HepG2 (cell line): Measurements from ENCODE around the gene C1QBP. TPM values are rescaled to one million over a fixed set of nuclear protein-coding genes. Genes with fewer than 3 reads are reported as not detected.

Experiments used
- GRHL1 ChIP-seq: sonication (generic); formaldehyde crosslinking; conservative IDR thresholded peaks from 2 replicates; pipeline ENCODE4 v1.8.0; 2022; ENCODE audit warnings: missing genetic modification reagents
- ISX ChIP-seq: sonication (generic); formaldehyde crosslinking; conservative IDR thresholded peaks from 2 replicates; pipeline ENCODE4 v1.5.0; 2020; ENCODE audit warnings: missing genetic modification reagents
- JUN ChIP-seq: sonication (generic); formaldehyde crosslinking; IDR thresholded peaks from 2 replicates; pipeline ENCODE4 v1.4.0; 2020; ENCODE audit warnings: mild to moderate bottlenecking, missing genetic modification reagents
- MBD4 ChIP-seq: IDR thresholded peaks from 2 replicates; pipeline ENCODE4 v1.6.1; 2012; ENCODE audit warnings: low read length, inconsistent platforms, borderline replicate concordance
- PITX1 ChIP-seq: sonication (generic); formaldehyde crosslinking; IDR thresholded peaks from 2 replicates; pipeline ENCODE4 v1.5.1; 2020; ENCODE audit warnings: mild to moderate bottlenecking, missing genetic modification reagents
- STAT6 ChIP-seq: sonication (generic); formaldehyde crosslinking; IDR thresholded peaks from 2 replicates; pipeline ENCODE4 v1.4.0; 2020; ENCODE audit warnings: missing genetic modification reagents, mild to moderate bottlenecking, borderline replicate concordance
- ZNF629 ChIP-seq: sonication (generic); formaldehyde crosslinking; conservative IDR thresholded peaks from 2 replicates; pipeline ENCODE4 v1.5.0; 2020; ENCODE audit warnings: missing genetic modification reagents
- ZNF652 ChIP-seq: IDR thresholded peaks from 2 replicates; pipeline ENCODE4 v1.6.1; 2016; ENCODE audit warnings: low read depth, borderline replicate concordance
- polyA plus RNA-seq, 8 experiments: library from polyadenylated mRNA; depleted of rRNA in 3 of 8; stranded (reverse) in 7 of 8; unstranded in 1 of 8; fragments of >200 nt; fragmentation: Illumina TruSeq in 4 of 8; extraction: Trizol in 4 of 8; gene quantifications; 2 replicates each; pipeline versions ENCODE4 v1.2.1 to v1.2.3, GENCODE V29; 2011 to 2016; ENCODE audit warnings: low read depth in 4 of 8, missing spikeins in 1 of 8, mixed read lengths in 1 of 8; ENCODE audit not compliant: insufficient read depth in 1 of 8
- total RNA-seq, 5 experiments: library from RNA; depleted of rRNA; stranded (reverse); fragments of >200 nt; fragmentation: Illumina TruSeq; extraction: Trizol; gene quantifications; 2 replicates each; pipeline ENCODE4 v1.2.3, GENCODE V29; 2016; ENCODE audit warnings: low read depth in 1 of 5
- TF ChIP-seq, protein P1 (sequence below): sonication (generic); formaldehyde crosslinking; IDR thresholded peaks from 2 replicates; pipeline ENCODE4 v1.4.0; 2020; ENCODE audit warnings: mild to moderate bottlenecking, missing genetic modification reagents
- TF ChIP-seq, protein P2 (sequence below): sonication (generic); formaldehyde crosslinking; IDR thresholded peaks from 2 replicates; pipeline ENCODE4 v1.4.0; 2020; ENCODE audit warnings: missing genetic modification reagents
- TF ChIP-seq, protein P3 (sequence below): sonication (generic); formaldehyde crosslinking; IDR thresholded peaks from 2 replicates; pipeline ENCODE4 v1.4.0; 2020; ENCODE audit warnings: missing genetic modification reagents

Gene C1QBP
- total and polyA plus RNA-seq, 2 of the 13 experiments (the other 11 are each of a cell fraction or from before 2014, with no cell fraction given), result 219 to 680 TPM

DNA sequence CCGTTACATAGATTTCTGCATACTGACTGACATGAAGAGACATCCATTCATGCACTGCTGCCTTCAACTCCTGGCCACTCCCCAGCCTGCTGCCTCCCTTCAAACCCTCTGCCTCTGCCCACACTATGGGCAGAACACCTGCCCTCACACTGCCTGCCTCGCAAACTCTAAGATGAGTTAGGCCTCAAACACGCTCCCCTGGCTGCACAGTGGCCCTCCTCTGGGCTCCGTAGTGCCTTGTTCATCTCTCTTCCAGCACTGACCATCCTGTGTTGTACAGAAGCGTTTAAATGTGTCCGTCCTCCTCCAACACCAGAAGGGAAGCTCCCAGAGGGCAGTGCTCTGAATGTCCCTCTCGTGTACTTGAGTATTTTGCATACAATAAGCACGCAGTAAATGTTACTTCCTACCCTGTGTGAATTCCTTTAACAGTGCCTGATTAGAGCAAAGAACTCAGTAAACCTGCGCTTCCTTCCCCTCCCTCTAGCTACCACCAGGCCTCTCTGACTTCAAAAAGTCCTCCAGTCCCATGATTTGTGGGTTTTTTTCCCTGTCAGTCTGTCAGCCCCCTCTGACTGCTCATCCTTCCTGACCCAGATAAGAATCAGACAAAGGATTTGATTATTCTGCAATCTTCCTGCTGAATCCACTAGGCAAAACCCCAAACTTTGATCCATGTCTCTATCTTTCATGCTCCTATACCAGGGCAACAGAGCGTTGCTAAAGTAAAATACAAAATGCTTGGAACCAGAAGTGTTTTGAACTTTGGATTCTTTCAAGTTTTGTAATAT lies 26.0 kb upstream of the C1QBP start (continued):
- no peak for TF ChIP-seq ZNF652 (CRISPR knock-in tag)
- TF ChIP-seq, protein P1, sequence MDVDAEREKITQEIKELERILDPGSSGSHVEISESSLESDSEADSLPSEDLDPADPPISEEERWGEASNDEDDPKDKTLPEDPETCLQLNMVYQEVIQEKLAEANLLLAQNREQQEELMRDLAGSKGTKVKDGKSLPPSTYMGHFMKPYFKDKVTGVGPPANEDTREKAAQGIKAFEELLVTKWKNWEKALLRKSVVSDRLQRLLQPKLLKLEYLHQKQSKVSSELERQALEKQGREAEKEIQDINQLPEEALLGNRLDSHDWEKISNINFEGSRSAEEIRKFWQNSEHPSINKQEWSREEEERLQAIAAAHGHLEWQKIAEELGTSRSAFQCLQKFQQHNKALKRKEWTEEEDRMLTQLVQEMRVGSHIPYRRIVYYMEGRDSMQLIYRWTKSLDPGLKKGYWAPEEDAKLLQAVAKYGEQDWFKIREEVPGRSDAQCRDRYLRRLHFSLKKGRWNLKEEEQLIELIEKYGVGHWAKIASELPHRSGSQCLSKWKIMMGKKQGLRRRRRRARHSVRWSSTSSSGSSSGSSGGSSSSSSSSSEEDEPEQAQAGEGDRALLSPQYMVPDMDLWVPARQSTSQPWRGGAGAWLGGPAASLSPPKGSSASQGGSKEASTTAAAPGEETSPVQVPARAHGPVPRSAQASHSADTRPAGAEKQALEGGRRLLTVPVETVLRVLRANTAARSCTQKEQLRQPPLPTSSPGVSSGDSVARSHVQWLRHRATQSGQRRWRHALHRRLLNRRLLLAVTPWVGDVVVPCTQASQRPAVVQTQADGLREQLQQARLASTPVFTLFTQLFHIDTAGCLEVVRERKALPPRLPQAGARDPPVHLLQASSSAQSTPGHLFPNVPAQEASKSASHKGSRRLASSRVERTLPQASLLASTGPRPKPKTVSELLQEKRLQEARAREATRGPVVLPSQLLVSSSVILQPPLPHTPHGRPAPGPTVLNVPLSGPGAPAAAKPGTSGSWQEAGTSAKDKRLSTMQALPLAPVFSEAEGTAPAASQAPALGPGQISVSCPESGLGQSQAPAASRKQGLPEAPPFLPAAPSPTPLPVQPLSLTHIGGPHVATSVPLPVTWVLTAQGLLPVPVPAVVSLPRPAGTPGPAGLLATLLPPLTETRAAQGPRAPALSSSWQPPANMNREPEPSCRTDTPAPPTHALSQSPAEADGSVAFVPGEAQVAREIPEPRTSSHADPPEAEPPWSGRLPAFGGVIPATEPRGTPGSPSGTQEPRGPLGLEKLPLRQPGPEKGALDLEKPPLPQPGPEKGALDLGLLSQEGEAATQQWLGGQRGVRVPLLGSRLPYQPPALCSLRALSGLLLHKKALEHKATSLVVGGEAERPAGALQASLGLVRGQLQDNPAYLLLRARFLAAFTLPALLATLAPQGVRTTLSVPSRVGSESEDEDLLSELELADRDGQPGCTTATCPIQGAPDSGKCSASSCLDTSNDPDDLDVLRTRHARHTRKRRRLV, result peak; percentile 66; the same call in 1 of the 2 replicates
- TF ChIP-seq, protein P2, sequence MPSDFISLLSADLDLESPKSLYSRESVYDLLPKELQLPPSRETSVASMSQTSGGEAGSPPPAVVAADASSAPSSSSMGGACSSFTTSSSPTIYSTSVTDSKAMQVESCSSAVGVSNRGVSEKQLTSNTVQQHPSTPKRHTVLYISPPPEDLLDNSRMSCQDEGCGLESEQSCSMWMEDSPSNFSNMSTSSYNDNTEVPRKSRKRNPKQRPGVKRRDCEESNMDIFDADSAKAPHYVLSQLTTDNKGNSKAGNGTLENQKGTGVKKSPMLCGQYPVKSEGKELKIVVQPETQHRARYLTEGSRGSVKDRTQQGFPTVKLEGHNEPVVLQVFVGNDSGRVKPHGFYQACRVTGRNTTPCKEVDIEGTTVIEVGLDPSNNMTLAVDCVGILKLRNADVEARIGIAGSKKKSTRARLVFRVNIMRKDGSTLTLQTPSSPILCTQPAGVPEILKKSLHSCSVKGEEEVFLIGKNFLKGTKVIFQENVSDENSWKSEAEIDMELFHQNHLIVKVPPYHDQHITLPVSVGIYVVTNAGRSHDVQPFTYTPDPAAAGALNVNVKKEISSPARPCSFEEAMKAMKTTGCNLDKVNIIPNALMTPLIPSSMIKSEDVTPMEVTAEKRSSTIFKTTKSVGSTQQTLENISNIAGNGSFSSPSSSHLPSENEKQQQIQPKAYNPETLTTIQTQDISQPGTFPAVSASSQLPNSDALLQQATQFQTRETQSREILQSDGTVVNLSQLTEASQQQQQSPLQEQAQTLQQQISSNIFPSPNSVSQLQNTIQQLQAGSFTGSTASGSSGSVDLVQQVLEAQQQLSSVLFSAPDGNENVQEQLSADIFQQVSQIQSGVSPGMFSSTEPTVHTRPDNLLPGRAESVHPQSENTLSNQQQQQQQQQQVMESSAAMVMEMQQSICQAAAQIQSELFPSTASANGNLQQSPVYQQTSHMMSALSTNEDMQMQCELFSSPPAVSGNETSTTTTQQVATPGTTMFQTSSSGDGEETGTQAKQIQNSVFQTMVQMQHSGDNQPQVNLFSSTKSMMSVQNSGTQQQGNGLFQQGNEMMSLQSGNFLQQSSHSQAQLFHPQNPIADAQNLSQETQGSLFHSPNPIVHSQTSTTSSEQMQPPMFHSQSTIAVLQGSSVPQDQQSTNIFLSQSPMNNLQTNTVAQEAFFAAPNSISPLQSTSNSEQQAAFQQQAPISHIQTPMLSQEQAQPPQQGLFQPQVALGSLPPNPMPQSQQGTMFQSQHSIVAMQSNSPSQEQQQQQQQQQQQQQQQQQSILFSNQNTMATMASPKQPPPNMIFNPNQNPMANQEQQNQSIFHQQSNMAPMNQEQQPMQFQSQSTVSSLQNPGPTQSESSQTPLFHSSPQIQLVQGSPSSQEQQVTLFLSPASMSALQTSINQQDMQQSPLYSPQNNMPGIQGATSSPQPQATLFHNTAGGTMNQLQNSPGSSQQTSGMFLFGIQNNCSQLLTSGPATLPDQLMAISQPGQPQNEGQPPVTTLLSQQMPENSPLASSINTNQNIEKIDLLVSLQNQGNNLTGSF, result no peak
- no peak for TF ChIP-seq MBD4
- no peak for TF ChIP-seq STAT6 (CRISPR knock-in tag)
- no peak for TF ChIP-seq JUN (CRISPR knock-in tag)
- TF ChIP-seq GRHL1 (CRISPR knock-in tag), result no peak
- peak; percentile 27; the same call in 1 of the 2 replicates for TF ChIP-seq PITX1 (CRISPR knock-in tag)
- no peak for TF ChIP-seq ZNF629 (CRISPR knock-in tag)
- TF ChIP-seq ISX (CRISPR knock-in tag), result no peak
- TF ChIP-seq, protein P3, sequence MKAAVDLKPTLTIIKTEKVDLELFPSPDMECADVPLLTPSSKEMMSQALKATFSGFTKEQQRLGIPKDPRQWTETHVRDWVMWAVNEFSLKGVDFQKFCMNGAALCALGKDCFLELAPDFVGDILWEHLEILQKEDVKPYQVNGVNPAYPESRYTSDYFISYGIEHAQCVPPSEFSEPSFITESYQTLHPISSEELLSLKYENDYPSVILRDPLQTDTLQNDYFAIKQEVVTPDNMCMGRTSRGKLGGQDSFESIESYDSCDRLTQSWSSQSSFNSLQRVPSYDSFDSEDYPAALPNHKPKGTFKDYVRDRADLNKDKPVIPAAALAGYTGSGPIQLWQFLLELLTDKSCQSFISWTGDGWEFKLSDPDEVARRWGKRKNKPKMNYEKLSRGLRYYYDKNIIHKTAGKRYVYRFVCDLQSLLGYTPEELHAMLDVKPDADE, result no peak
